Stimulated activated CD4-positive, alpha-beta T cell treated with anti-CD3 and anti-CD28 coated beads, Interleukin-1b, Interleukin-23, amount 100 ng/mL, for 48 hours (primary cell): ENCODE results near the gene TRIM62.
A peak's percentile ranks its signal among the peaks of the same experiment; 100 is the strongest.
"Not testable (repeated sequence)": the region's sequence is repeated elsewhere in the genome, so short reads cannot be mapped to it uniquely, and the experiment has no call there.

Source experiments
- DNase-seq: peaks from one replicate; pipeline ENCODE4 v3.0.0-alpha.2; 2020

The TRIM62 gene

DNA sequence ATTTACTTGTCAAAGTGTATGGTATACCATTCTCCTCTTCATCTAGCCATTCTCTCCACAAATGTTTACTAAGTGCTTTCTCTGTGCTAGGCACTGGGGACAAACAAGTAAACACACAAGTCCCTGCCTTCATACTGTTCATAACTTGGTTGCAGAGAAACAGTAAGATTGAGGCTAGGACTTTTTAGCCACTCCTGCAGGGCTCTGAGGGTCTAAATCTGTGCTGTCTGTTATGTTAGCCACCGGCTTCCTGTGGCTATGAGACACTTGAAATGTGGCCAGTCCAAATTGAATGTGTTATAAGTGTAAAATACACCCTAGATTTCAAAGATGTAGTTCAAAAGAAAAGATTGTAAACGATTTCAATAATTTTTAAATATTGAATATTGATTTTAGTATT, 50.7 kb downstream of the TRIM62 start:
- DNase-seq: no peak

DNA sequence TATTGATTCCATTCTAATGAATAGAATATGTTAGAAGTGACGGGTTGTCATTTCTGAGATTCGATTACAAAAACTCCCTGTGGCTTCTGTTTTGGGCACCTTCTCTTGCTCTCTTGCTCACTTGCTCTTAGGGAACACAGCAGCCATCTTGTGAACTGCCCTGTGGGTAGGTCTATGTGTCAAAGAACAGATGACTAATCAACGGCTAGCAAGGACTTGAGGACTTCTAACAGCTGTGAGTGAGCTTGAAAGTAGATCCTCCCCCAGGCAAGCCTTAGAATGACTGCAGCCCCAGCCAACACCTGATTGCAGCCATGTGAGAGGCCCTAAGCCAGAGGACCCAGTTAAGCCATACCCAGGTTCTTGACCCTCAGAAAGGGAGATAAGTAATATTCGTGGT, 51.5 kb downstream of the TRIM62 start:
- DNase-seq: peak; percentile 59

DNA sequence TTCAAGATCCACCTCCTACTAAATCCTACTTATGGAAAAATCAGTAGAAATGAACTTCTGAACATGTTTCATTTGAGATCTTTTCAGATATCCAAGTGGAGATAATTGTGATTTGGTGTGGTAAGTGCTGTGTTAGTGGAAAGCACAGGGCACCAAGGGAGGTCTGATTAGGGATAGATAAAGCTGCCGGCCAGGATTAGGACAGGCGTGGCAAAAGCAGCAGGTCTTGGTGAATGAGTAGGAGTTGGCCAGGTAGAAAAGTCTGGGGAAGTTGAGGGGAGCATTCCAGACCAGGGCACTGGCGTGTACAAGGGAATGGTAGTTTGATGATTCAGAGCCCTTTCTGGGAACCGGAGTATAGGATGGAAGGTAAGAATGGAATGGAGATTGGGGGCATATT, 53.1 kb downstream of the TRIM62 start:
- DNase-seq: no peak

DNA sequence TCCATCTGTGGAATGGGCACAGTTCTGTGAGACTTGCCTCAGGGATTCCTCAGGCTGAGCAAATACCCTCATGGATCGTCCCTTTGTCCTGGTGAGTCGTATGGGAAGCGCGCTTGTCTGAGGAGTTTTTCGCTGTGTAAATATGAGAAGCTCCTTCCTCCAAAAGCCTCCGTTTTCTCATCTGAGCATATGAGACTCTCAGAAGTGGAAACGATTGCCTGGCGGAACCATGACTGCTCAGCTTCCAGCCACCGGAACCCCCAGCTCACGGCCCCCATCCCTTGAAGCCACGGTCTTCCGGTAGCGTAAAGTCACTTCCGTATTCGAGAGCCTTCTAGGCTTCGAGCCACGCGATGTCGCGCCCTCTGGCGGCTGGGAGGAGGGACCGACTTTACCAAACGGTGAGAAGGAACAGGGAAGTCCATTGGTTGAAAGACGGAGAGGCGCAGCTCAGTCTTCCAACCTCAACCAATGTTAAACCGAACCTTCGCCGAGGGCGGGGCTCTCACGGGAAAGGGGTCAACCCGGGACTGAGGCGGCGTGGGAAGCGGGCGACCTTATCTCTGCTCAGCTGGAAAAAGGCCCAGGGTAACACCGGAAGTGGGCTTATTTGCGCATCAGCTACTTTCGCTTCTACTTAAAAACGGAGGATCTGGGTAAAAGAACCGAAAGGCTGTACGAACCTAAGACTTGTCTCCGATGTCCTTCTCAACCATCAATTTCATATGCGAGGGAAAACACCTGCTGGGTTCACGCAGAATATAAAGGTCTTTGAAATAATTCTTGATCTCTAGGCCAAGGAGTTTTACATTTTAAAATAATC, 54.6 kb downstream of the TRIM62 start:
- DNase-seq: peak; percentile 100

DNA sequence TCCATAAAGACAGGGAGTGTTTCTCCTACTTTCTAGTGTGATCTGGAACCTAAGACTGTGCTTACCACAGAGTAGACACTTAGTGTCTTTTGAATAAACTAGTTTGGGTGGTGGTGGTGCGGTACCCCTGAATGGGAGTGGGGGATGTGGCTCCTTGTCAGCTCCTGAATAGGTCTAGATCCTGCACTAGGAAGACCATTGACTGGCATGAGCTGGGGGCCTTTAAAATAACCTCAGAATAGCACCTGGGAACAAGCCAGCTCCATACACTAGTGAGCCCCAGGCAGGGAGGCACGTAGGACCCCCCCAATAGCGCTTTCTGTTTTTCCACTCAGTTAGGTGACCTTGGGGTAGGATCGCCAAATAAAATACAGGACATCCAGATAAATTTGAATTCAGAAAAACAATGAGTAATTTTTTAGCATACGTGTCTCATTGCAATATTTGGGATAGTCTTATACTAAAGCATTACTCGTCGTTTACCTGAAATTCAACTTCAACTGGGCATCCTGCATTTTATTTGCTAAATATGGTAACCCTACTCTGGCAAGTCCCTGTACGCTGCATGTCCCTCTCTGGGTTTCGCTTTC, 55.3 kb downstream of the TRIM62 start:
- DNase-seq: no peak

DNA sequence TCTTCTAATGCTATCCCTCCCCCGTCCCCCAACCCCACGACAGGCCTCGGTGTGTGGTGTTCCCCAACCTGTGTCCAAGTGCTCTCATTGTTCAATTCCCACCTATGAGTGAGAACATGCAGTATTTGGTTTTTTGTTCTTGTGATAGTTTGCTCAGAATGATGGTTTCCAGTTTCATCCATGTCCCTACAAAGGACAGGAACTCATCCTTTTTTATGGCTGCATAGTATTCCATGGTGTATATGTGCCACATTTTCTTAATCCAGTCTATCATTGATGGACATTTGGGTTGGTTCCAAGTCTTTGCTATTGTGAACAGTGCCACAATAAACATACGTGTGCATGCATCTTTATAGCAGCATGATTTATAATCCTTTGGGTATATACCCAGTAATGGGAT, 57.2 kb downstream of the TRIM62 start:
- not testable (repeated sequence) for DNase-seq

DNA sequence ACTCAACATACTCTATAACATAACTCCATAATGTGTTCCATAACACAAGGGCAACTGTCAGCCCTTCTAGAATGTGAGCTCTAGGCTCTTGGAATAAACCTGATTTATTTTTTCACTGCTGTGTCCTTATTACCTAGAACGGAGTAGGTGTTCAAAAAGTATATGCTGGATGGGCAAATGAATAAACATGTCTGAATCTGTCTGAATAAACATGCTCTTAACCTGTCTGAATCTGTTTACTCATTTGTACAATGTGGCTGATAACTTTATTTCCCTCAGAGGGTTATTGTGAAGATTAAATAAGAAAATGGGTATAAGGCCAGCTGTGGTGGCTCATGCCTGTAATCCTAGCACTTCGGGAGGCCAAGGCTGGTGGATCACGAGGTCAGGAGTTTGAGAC, 58.6 kb downstream of the TRIM62 start:
- no peak for DNase-seq

DNA sequence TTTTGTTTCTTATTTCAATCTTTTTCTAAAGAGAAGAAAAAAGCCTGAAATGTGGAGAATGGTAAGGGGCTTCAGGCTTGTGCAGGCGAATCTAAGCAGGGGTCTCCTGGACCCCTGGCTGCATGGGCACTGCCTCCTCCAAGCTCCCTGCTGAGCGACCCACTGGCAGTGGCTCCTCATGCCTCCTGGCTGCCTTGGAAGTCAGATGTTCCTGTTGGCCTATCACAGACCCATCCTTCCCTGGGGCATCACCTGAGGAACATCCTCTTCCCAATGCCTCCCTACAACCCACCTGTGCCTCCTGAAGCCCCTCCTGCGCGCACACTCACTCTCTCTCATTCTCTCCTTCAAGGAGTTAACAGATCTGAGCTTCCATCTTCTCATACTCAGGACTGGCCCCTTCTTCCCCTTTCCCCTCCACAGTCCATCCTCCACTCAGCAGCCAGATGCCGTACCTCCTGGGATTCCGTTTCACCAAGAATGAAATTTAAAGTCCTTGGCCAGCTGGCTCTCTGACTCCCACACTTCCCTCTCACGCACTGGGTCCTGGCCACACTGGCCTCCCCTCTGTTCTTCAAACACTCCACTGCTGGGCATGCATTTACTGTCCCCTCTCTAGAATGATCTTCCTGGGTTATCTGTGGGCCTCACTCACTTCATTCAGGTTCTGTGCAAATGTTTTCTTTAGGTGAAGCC, 59.2 kb downstream of the TRIM62 start:
- DNase-seq: no peak

DNA sequence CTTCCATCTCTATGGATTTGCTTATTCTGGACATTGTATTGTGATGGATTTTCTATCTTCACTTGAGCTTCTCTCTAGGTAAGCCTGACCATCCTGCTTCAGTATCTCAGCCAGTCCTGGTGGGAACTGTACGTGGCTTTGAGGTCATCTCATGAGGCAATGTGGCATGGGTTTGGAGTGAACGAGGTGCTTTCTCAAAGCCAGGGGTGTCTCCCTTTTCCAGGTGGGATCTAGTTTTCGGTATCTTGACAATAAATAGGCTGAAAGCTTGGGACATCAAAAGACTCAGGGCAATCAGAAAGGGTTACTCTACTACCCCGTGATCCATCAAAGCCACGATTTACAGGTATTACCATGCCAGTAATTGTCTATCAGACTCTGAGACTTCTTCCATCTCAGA, 60.1 kb downstream of the TRIM62 start:
- no peak for DNase-seq

DNA sequence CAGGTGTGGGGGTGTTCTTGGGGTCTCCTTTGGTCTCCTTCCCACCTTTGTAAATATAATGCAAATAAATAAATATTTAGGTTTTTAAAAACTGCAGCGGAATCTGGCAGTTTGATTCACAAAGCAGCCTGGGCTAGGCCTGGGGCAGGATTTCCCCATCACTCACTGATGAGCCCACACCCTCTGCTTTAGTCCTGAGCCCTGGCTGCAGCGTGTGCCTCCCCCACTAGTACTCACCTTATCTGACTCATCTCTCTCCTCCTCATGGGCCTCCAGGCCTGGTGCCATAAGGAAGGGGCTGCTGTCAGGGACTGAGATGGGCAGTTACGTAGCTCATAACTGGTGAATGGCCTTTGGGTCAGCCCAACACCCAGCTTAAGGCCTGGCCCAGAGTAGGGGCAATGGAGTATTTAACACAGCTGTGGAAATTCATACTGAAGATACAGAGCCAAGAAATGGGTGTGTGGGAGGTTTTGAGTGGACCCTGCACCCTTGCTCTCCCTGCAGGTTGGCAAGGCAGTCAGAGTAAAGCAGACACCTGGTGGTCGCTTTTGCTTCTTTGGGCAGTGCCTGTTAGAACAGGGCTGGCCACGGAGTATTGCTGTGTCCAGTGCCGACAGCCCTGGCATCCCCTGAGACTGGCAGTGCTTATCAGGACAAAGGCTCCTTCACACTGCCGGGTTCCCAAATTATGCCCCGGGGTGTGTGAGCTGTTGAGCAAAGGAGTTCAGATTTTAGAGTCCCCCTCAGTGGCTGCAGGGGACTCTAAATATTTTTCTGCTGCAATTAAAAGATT, 61.2 kb downstream of the TRIM62 start:
- no peak for DNase-seq

DNA sequence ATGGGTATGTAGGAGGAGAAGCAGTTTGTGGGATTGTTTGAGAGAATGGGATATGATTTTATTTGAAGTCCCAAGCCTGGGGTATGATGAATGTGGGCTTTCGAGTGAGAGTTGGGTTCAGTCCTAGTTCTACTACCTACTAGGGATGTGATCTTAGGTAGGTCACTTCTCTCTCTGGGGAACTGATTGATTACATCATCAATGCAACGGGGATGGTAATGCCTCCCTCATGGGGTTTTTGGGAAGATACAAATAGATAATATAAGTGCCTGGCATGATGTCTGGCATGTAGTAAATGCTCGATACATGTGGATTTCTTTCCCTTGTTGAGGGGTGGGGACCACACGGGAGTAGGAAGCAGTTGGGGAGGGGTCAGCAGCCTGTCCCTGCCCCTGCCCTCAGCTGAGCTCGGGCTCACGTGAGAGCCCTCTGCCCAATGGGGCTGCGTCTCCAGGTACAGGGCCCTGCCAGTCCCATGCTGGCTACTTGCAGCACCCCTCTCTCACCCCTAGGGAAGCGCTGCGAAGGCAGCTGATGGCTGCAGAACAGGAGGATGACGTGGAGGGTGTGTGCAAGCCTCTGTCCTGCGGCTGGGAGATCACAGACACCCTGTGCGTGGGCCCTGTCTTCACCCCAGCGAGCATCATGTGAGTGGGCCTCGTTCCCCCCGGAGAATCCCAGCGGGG, 62.2 kb downstream of the TRIM62 start:
- DNase-seq: no peak

DNA sequence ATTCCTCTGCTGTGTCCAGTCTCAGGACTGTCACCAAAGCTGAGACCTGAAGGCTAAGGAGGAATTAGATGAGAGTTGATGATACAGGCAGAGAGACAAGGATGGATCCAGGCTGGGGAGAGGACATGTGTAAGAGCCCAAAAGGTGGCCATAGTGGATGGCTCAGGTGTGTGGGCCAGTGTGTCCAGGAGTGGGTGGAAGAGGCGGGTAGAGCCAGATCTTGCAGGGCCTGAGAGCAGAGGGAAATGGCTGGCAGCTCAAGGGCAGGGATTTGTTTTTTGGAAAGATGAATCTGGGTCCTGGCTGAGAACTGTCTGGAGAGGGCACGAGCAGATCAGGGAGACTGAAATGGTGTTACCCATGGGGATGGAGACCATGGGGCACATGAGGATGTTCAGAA, 62.8 kb downstream of the TRIM62 start:
- DNase-seq: no peak

DNA sequence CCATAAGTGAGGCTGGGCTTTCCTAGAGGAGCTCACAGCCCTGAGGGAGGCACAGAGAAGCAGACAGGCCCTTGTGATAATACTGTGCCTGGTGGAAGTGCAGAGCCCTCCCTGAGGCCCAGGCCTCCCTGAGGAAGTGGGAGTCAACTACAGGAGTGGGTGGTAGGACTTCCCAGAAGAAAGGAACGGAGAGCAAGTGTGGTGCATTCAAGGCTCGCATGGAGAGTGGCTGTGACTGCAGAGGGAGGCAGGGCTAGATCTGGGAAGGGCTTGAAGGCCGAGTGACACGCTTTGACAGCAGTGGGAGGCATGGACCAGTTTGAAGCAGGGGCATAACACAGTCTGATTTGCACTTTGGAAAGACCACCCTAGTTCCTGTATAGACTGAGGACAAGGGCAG, 63.6 kb downstream of the TRIM62 start:
- no peak for DNase-seq

DNA sequence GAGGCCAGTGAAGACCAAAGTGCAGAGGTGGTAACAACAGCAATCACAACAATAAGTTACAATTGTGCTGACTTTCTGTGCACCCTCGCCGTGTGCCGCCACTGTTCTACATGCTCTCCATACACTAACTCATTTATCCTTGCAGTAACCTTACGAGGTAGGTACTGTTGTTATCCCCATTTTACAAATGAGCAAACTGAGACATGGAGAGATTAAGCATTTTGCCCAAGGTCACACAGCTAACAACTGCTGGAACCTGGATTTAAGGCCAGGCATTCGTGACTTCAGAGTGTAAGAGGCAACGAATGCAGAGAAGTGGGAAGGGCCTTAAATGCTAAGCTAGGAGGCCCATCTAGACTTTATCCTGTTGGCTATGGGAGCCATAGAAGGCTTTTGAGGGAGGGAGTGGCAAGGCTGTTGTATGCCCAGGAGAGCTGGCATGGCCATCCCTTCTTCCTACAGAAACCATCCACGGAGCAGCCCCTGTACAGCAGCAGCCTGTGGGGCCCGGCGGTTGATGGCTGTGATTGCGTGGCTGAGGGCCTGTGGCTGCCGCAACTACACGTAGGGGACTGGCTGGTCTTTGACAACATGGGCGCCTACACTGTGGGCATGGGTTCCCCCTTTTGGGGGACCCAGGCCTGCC, 64.3 kb downstream of the TRIM62 start:
- DNase-seq: no peak

DNA sequence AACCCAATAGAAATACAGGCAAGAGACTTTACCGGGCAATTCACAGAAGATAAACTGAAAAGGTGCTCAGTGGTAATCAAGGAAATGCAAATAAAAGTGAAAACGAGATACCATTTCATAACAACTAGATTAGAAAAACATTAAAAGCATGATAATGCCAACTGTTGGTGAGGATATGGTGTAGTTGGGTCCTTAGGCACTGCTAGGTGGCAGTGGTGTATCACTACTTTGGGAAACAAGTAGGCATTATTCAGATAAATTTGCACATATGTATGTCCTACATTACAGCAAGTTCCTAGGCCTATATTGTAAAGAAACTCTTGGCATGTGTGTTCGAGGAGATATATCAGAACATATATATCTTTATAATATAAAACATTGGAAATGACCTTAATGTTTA, 69.9 kb downstream of the TRIM62 start:
- no peak for DNase-seq

DNA sequence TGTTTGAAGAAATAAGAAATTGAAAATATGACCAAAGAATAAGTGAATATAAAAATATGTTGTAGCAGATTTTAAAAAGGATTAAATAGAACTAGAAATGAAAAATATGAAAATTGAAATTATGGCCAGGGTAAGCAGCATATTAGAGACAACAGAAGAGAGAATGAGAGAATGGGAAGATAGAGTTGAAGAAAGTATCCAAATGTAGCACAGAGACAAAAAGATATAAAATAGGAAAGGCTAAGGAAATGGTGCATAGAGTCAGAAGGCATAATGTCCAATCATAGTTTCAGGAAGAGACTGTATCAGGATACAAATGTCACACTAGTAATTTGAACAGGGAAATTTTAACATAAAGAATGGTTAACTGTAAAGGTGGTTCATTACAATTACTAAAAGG, 71.4 kb downstream of the TRIM62 start:
- DNase-seq: no peak

DNA sequence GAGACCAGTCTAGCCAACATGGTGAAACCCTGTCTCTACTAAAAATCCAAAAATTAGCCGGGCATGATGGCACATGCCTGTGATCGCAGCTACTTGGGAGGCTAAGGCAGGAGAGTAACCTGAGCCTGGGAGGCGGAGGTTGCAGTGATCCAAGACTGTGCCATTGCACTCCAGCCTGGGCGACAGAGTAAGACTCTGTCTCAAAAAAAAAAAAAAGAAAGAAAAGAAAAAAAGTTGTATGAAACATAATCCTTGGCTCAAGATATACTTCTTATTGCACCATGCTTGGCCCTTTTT, 81.8 kb downstream of the TRIM62 start:
- not testable (repeated sequence) for DNase-seq

DNA sequence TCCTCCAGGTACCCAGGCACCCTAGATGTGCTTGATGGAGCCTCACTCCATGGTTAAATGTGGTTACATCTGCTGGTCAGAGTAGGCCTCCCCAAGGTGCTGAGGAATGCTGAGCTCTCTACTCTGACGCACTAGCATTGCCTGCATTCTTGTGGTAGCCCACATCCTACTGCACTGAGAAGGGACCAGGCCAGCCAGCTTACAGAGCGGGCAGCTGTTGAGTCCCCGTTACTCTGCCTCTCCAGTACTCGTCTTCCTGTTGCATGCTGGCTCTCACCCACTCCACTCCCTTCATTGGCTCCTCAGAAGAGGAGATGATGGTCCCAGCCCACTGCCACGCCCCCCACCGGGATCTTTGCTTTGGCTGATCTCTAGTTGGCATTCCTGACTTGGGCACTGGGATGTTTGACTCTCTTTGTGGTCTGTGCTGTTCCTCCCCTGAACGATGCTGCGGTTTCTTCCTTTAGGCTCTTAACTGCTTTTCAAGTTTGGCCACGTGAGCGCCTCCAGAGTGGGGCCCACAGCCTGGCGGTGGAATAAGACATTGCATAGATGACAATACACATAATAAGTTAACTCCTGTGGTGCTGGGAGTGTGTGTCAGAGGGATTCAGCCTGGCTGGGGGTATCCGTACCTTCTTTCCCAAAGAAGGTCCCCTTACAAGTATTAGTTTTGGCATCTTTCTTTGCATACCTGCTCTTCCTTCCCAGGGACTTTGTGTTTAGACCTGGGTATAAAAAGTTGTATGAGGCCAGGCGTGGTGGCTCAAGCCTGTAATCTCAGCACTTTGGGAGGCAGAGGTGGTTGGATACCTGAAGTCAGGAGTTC, 82.3 kb downstream of the TRIM62 start:
- DNase-seq: peak; percentile 79

DNA sequence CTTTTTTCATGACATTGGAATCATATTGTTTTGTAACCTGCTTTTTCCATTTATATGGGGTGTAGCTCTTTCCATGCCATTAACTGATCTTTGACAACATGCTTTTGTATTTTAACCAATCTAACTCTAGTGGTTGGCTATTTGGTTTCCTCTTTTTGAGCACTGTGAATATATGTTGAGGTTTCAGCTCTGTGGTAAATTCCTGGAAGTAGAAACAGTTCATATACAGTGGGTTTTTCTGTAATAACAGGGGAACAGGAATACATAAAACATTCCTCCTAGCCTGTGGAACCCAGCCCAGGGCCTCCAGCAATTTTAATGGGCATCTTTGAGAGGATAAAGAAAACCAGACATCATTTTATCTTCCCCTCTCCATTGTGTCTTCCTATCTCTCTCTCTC, 83.5 kb downstream of the TRIM62 start:
- DNase-seq: no peak

DNA sequence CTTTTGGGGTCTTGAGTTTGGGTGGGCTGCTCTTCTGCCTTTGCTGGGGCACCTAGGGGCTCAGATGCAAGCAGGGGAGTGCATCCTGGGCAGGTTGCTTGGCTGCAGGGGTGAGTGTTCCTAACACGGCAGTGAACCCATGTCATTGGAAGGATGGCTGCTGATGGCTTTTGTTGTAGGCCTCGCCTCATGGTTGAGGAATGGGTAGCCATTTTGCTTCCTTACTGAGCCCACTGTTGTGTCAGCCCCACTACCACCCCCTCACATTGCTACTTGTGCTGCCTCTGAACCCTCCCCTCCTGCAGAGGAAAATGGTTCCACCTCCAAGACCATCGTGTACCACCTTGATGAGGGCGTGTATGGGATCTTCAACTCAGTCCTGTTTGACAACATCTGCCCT, 84.1 kb downstream of the TRIM62 start:
- DNase-seq: no peak

DNA sequence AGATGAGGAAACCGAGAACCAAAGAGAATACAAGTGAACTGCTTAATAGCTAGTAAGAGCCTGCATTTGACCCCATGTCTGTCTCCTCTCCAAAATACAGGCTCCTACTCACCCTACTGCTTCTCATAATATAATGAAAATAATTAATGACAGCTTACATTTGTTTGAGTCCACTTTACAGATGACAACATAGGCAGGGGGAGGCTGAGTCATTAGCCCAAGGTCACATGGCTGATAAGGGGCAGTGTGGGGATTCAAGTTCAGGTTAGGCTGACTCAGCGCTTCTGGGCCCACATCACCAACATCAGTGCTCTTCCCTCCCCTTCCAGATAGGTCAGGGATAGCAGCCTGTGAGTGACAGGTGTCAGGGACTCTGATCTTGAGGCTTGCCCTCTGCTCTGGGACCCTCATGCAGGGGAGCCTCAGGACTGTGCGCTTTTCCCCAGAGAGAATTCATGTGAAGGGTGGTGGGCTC, 84.7 kb downstream of the TRIM62 start:
- DNase-seq: no peak
